HEK293T (cell line): Measurements from ENCODE around the gene CYP27B1.

Experiments
- FOXK2 ChIP-seq: fragments of 450-650 bp; IDR thresholded peaks from 2 replicates; pipeline ENCODE4 v1.6.1; 2016; ENCODE audit warnings: mild to moderate bottlenecking
- NFRKB ChIP-seq: fragments of 450-650 bp; IDR thresholded peaks from 2 replicates; pipeline ENCODE4 v1.6.1; 2016; ENCODE audit warnings: mild to moderate bottlenecking, moderate library complexity
- SP1 ChIP-seq: fragments of 450-650 bp; IDR thresholded peaks from 2 replicates; pipeline ENCODE4 v1.6.1; 2017
- SUZ12 ChIP-seq: fragments of 450-650 bp; IDR thresholded peaks from 2 replicates; pipeline ENCODE4 v1.6.1; 2016; ENCODE audit warnings: mild to moderate bottlenecking

DNA sequence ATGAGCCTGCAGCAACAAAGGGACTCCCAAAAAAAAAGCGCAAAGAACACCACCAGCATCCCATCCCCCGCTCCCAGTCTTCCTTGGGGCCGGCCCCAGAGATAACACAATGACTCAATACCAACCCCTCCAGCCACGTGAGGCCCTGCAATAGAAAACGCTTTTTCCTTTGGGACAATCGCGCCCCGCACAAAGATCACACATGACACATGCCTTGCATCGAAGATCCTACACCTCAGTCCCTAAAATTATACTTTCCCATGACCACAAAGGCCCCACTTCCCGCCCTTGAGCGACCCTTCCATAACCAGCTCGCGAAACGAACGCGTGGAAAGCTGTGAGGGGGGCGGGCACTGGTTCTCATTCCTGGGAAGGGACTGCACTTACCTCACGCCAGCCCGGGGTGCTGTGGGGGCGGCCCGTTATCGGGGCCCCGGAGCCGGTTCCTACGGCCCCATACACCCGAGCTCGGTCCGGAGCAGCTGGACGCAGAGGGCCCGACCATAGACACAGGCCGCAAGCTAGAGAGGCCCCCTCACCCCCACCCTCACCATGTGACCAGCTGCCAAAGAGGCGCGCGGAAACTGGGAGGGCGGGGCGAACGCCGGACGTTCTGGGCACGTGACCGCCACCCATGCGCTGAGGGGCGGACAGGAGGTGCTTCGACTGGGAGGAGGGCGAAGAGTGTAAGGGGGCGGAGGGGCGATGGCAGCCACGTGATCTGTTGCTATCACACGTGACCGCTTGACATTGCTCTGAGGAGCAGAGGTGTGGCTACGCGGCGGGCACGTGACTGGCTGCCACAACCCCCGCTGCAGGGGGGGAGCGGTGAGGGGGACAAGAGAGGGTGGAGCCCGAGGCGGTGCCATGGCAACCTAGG lies 14.8 kb downstream of the CYP27B1 start, which contains the start of gene CDK4:
- TF ChIP-seq NFRKB (no peak), SUZ12 (no peak), SP1 (no peak), FOXK2 (no peak)
